GM18498 (cell line): ENCODE measurements around the gene EWSR1.

Experiments
- ATAC-seq: cut with Tn5 transposase; IDR thresholded peaks from one replicate; pipeline ENCODE4 v1.9.1; 2021; ENCODE audit warnings: mild to moderate bottlenecking, moderate library complexity; ENCODE audit not compliant: unreplicated experiment

EWSR1 gene

DNA sequence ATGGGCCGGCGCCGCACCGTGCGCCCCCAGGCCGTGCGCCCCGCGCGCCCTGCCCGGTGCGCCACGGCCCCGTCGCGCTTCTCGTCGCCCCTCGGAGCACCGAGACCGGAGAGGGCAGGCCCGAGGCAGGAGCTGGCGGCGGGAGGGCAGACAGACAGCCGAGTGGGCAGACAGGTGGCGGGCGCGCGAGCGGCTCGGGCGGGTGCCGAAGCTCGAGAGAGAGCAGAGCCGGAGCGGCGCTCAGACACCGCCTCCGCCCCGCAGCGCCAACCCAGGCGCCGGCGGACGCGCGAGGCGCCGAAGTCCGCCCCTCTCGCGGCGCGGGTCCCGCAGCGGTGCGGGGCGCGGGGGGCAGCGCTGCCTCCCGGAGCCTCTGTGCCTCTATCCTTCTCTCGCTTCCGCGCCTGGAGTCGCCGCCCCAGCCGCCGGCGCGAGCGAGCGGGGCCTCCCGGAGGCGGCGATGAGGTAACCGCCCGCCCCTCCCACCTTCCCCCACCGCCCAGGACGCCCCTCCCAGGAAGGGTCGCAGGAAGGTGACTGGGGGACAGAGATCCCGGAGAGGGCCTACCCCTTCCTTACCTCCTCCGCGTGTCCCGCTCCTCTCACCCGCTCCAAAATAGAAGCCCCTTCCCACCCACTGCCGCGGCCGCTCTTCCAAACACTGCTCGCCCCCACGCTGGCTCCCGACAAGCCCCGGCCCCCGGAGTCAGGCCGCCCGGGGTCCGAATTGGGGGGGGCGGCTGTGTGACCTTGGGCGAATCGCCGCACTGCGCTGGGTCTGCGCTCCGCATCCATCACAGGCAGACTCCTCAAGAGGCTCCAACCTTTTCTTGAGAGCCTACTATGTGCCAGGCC, 47.4 kb downstream of the EWSR1 start, which contains the start of gene RASL10A:
Gene RASL10A (minus strand): TSS at position 412 of the 855 bp plus-strand sequence. CDS start 451 bp downstream, outside the sequence.
- ATAC-seq = no peak

DNA sequence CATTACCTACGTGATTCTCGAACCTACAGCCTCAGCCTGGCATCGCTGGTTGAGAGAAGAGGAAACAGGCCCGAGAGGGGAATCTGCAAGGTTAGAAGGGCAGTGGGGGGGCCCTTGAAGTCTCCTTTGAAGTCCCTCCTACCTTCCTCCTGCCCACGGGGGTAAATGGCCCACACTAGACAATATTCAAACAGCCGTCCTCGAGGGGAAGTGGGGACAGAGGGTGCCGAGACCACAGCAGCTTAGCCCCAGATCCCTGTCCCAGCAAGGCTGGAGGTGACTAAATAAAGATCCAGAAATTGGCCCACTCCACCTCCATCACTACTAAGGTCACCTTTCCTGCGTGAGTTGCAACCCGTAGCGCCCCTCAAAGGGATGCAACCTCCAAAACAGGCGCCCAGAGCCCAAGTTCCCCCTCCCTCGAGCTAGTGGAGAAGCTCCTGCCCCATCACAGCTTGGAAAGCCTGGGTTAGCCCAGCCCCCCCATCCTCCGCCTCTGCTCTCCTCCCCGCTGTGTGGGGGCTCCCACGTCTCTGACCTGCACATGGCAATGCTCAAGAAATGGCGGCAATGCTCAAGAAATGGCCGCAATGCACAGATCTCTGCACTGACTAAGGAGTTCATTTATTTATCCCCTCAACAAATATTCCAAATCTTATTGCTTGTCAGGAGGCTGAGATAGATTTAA, 48.2 kb downstream of the EWSR1 start:
- ATAC-seq = no peak

DNA sequence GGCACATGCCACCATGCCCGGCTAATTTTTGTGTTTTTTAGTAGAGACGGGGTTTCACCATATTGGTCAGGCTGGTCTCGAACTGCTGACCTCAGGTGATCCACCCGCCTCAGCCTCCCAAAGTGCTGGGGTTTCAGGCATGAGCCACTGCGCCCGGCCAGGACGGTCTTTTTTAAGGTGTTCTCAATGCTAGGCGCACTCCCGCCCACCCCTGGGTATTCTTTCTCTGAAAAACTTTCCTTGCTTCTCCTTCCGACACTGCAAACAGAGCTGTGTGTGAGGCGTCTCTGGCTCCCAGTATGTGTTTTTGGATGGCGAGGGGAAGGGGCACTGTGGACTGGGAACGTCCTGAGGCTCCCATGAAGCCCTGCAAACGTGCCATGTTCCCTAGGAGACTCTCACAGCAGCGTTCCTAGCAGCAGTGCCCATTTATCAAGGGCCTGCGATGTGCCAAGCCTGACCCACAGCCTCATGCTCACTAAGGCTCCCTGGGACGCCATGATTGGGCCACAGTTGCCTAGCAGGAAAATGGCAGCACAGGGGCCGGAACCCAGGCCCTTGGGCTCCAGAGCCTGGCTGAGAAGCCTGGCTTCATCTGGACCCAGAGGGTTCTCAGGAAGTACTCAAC, 49.9 kb downstream of the EWSR1 start:
- no peak for ATAC-seq

DNA sequence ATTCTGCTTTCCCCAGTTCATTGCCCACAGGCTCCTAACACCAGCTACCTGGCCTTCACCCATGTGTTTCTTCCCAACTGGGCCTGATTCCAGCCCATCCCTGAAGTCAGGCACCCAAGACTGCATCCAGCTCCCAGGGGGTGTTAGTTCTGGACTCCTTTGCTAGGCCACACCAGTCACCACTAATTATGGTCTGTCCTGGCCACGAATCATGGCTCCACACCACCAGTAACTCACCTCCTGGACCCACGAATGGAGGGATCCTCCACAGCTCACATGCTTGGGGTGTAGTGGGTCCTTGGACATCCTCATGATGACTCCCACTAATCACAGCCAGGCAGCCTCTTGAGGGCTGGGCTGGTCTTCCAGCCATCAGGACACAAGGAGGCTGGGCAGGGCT, 51.0 kb downstream of the EWSR1 start:
- ATAC-seq = no peak

DNA sequence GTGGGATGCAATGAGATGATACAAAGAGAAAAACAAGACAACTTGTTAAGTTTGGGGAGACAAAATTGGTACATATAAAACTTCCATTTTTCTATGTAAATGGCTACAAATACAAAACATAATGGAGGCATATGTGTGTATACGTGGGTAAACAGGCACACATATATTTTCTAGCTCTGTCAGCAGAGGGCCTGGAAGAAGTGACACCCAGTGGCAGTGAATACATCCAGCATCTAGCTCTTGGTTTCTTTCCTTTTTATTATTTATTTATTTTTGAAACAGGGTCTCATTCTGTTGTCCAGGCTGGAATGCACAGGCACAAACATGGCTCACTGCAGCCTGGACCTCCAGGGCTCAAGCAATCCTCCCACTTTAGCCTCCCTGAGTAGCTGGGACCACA, 52.5 kb downstream of the EWSR1 start:
- no peak for ATAC-seq

DNA sequence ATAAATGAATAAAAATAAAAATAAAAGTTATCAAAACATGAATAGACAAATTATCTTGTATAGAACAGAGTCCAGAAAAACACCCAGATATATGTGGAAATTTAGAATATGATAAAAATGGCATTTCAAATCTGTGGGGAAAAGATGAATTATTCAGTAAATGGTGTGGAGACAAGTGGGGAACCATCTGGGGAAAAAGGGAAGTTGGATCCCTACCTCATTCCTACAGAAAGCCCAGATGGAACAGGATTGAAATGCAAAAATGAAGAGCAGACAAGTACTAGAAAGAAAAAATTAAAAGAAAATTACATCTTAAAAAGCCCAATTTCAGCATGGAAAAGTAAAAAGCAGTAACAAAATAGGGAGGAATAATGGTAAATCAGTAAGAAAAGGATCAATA, 55.6 kb downstream of the EWSR1 start:
- no peak for ATAC-seq

DNA sequence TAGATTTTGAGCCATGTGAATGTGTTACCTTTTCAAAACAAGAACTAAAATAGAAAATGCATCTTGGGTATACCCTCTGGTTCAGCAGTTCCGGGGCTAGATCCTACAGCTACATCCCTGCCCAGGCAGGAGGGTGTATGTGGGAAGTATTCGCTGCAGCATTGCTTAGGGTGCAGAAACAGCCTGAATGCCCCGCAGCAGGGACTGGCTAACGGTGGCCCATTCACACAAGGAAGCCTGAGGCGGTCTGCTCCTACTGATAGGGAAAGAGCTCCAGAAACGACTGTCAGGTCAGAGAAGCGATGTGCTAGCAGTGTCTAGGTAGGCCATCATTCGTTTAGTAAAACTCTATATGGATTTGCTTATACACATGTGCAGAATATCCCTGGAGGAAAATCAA, 57.3 kb downstream of the EWSR1 start:
- ATAC-seq = no peak

DNA sequence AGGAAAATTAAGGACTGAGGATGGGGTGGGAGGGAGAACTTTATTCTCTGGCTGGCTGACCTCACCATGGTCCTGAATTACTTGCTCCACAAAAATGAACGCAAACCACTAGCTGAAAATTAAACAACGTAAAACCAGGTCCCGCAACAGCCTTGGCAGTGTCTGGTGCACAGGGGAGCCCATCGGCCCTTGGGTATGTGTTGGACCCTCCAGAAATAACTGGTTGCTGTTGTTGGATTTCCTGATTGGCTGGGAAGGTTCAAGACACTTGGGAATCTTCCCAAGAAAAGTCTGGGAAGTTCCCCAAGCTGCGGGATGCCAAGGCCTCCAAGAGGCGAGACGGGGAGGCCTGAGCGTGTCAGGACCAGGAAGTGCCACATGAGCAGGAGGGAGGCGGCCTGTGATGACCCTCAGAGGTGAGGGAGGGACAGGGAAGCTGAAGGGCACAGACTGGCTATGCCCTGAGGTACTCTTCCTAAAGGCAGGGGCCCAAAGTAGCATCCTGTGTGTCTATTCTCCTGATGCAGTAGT, 57.8 kb downstream of the EWSR1 start:
- ATAC-seq = no peak

DNA sequence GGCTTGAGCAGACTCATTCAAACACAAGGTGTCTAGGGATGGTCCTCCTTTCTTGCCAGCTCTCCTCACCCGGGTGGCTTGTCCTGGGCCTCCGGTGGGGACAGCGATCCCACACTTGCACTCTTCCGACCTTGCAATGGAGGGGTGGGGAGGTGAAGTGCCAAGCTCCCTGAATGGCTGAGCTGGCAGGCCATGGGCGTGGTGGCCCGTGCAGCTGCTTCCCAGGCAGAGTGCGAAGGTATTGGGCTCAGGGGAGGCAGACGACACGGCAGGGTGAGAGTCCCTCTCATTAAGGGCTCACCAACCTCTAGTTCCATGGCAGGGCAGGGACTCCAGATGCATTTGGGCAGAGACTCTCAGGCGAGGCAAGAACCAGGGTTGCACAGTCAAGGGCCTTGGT, 58.4 kb downstream of the EWSR1 start:
- ATAC-seq = no peak

DNA sequence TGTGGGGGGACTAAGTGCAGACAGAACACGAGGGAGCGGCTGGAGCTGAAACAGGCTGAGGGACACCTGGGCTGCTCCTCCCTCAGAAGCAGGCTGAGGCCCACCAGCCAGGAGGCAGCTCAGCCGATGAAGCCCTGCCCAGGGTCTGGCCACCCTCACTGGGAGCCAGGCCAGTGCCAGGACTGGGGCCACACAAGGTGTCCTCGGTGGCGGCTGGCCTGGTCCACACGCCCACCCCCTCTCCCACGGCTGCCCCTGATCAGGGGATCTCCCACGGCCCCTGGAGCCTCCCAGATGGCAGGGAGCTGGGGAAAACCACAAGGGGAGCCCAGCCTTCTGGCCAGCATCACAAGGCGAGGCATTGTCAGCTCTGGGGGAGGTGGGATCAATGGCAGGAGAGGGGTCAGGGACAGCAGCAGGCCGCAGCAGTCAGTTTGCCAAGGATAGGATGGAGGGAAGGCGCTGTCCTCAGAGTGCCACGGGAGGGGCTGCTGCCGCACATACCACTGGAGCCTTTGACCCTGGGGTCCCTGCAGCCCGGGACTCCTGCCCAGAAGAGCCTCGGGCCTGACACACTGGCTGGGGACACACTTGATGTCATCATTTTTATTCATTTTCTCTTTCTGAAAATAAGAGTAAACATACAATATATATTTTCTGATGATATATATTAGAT, 59.2 kb downstream of the EWSR1 start:
- no peak for ATAC-seq

DNA sequence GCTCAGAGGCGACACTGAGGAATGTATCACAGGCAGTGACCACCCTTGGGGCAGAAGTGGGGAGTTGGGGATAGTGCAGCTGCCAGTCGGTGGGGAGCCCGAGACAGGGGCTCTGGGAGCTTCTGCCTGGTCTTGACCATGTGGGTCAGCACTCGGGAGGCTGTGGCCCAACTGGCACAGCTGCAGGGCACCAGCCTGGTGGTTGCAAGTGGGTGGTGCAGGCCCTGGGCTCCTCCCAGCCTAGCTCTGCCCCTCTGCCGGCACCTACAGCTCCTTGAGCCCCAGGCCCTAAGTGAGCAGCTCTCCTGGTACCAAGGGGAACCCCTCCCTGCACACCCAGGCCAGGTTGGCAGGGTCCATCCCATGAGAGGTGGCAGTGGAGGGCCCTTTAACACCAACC, 60.0 kb downstream of the EWSR1 start:
- no peak for ATAC-seq

DNA sequence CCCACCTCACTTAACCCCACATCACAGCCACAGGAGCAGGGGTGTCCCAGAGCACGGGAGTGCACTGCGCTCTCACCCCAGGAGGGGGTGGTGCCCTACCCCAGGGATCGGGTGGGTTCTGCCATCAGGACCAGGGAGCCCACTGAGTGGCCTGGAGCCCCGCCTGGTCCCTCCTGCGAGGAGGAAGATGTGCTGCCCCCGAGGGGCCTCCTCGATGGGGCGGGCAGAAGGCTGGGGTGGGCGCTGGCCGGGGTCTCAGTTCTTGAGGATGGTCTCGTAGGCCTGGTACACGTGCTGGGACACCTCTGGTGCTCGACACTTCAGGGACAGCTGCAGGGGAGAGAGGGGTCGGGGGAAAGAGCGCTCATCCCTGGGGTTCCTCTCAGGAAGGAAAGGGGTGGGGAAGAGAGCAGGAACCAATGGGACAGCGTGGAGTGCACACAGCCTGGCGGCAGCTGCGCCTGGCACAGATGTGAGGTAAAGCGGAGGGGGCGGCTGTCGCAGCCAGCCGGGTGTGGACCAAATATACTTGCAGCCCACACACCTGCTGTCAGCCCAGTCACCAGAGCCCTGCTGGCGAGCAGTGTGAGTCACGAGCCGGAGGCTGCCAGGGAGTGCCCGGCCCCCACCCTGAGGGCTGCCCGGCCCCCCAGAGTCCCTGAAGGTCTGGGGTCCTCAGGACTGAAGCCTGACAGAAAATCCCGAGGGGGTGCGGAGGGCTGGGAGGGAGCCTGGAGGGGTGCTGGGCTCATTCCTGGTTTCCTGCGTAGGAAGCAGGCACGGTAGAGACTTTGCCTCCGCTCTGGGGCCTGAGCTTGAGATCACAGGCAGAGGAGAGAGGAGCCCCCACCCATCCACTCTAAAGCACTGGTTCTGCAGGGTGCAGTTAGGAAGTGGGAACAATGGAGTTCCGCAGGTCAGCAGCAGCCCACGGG, 60.8 kb downstream of the EWSR1 start:
- no peak for ATAC-seq

DNA sequence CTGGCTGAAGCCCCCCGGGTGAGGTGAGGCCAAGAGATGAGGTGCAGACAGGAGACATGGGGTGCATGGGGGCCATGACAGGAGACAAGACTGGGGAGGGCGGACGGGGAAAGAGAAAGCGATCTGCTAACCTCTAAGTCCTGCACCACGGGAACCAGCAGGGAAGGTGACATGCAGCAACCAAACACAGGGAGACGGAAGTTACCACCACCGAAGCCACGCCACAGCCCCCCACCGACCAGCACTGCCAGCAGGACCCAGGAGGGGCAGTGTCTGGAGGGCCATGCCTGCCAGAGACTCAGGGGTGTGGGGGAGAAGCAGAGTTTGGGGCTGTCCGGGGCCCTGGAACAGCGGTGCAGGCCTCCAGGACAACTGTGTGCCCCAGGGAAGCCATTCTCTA, 61.5 kb downstream of the EWSR1 start:
- no peak for ATAC-seq

DNA sequence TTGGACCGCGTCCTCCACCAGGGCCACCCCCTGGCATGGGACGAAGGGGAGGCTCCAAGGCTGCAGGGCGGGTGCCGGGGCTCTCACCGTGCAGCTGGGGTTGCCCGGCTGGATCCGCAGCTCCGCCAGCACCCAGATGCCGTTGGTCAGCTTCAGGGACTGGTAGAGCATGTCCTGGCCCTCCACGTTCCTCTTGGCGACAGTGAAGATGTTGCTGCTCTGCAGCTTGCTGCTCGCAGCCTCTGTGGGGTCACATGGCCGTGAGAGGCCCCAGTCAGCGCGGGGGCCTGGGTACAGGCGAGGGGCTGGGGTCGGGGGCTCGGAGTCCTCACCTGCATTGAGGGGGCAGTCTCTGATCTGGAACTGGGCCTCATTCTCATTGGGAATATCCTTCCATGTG, 62.2 kb downstream of the EWSR1 start:
- ATAC-seq = no peak

DNA sequence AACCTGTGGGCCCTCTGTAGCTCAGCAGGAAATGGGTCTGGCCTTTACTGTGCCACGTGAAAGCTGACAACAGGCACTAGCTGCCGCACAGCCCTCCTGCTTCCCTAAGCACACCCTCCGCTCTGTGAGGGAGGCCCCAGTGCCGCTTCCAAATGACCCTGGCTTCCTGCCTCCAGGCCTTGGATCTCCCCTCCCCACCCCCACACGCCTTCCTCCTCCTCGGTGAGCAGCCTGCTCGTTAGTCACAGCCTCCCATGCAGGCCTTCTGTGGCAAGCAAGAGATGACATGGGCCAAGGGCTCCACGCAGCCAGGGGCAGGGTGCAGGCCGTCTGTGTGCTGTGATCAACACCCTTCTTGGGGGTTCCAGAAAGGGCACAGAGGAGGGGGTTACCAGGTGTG, 62.7 kb downstream of the EWSR1 start:
- no peak for ATAC-seq

DNA sequence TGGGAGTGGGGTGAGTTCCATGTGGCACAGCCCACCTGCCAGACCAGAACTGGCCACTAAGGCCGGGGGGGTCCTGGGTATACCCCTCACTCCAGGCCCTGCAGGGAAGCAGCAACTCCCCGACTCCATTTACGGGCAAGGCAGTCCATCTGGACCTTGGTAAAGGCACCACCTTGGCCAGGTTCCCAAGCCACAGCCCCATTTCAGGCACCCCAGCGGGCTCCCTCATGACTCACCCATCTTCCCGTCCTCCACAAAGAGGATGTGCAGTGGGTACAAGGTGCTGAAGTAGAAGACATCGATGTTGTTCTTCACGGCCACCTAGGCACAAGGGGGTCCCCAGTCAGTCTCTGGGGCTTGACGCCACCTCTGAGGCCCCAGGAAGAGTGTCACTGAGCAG, 63.1 kb downstream of the EWSR1 start:
- no peak for ATAC-seq

DNA sequence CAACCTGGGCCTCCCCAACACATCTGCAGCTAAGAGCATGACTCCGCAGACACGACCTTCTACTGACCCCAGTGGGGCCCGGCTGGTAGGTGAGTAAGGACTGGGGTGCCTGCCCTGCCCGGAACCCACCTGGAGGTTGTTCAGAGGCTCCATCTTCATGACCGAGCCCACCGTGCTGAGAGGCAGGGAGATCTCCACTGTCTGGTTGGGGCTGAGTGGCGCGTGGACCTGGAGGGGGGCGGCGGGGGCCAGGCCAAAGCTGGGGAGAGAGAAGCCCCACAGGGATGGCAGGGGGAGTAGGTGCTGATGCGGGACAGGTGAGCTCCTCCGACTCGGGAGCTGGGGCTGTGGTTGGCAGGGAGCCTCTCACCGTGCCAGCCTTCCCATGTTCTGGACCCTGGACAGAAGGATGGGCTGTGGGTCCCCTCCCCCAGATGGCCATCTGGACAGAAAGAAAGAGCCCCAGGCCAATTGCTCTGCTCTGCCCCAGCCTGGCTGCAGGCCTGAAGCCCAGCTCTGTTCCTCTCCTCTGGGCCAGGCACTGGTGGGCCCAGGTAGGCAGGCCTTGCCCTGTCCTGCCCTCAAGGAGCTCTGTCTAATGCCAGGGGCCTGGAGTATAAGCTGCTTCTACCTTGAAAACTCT, 63.7 kb downstream of the EWSR1 start:
- no peak for ATAC-seq

DNA sequence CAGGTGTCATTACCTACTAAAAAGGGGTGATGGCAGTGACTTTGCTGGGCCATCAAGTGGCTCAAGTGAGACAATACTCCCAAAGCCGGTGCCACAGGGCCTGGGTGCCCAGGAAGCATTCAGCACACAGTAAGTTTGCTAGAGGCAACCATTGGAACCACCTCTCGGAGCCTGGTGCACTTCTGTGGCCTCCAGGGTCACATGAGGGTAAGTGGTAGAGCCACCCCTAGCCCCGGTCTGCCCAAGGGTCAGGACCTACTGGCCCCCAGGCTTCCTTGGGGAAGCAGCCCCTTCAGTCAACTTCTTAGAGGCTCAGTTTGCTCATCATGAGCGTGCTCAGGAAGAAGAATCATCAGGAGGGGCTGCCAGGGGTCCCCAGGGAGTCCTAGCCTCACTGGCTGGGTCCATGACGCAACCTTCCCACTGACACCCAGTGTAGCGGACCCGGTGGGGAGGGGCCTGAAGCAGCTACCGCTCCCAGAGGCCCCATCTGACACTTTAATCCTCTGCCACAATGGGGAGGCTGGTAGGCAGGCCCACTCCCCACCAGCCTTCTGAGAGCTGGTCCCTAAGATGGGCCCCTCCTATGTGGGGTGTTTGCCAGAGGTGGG, 64.9 kb downstream of the EWSR1 start:
- ATAC-seq = no peak

DNA sequence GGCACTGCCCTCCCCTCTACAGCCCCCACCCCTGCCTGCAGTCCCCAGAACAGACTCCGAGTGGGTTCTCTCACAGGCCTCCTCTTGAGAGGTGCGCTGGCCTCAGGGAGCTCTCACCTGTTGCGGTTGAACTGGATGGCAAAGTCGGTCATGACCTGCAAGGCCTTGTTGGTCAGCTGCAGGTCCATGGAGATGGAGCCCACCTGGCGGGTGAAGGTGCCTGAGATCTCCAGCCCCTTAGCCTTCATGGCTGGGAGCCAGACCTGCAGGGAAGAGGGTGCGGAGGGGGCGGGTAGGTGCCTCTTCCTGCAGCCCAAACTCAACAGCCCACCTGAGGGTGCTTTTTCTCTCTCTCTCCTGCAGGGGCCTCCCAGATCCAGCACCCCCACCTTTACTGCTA, 66.1 kb downstream of the EWSR1 start:
- ATAC-seq = no peak
